Astrocyte of the spinal cord (primary cell): ENCODE measurements around the gene KRTAP16-1.
"Not testable (repeated sequence)": the region's sequence is repeated elsewhere in the genome, so short reads cannot be mapped to it uniquely, and the experiment has no call there.

ENCODE experiments used
- DNase-seq: peaks from one replicate; pipeline ENCODE4 v3.0.0; 2011; ENCODE audit warnings: low read depth, low spot score
- H3K4me3 ChIP-seq: 2 replicates; pipeline ENCODE4 v1.5.1; 2011; ENCODE audit warnings: low read depth, mild to moderate bottlenecking, low read length, moderate library complexity
- CTCF ChIP-seq: IDR thresholded peaks from 2 replicates; pipeline ENCODE4 v1.5.1; 2012; ENCODE audit warnings: low read depth, mild to moderate bottlenecking, low read length, inconsistent platforms
- in situ Hi-C: cut with HindIII; loops from 2 replicates; pipeline ENCODE4 v1.10.0; 2017; ENCODE audit warnings: low sequenced_read_pairs

KRTAP16-1 gene

GRCh38 chr17:41284546-41284945 is 24.6 kb downstream of the KRTAP16-1 start:
- no peak for TF ChIP-seq CTCF
- DNase-seq = no peak
- no peak overlapping the region for H3K4me3 ChIP-seq
- in situ Hi-C loops = no loop called here

GRCh38 chr17:41284043-41284442 is 25.1 kb downstream of the KRTAP16-1 start:
- in situ Hi-C loops = no loop called here
- no peak for DNase-seq

GRCh38 chr17:41278176-41278955 is 30.7 kb downstream of the KRTAP16-1 start:
- DNase-seq = no peak
- no peak overlapping the region for H3K4me3 ChIP-seq
- TF ChIP-seq CTCF = no peak
- in situ Hi-C loops = no loop called here

More at GRCh38 chr17:41284043-41284442, 25.1 kb downstream of the KRTAP16-1 start:
- TF ChIP-seq CTCF = no peak
- no peak overlapping the region for H3K4me3 ChIP-seq

GRCh38 chr17:41275648-41276190 is 33.4 kb downstream of the KRTAP16-1 start, which contains the start of gene KRTAP9-7:
Gene KRTAP9-7, plus strand, starts transcription at chr17:41275698. Its CDS starts 0 bp downstream, at chr17:41275698.
- H3K4me3 ChIP-seq, DNase-seq, in situ Hi-C loops: not testable (repeated sequence)

- no peak overlapping the region for H3K4me3 ChIP-seq
- no peak for DNase-seq
- TF ChIP-seq CTCF = no peak
- in situ Hi-C loops = no loop called here
These were observed 37.3 kb downstream of the KRTAP16-1 start for GRCh38 chr17:41271858-41272257.

- H3K4me3 ChIP-seq, DNase-seq, in situ Hi-C loops: not testable (repeated sequence)
These were observed 37.8 kb downstream of the KRTAP16-1 start for GRCh38 chr17:41271323-41271722.

GRCh38 chr17:41267711-41268110 is 41.4 kb downstream of the KRTAP16-1 start:
- in situ Hi-C loops = no loop called here
- no peak overlapping the region for H3K4me3 ChIP-seq
- no peak for DNase-seq
- TF ChIP-seq CTCF = no peak
